Measurements from ENCODE around the gene TMEM14A.
A peak's percentile ranks its signal among the peaks of the same experiment; 100 is the strongest.
"Not testable (repeated sequence)": the region's sequence is repeated elsewhere in the genome, so short reads cannot be mapped to it uniquely, and the experiment has no call there.

TMEM14A gene

GRCh38 chr6:52670502-52671409 lies at the start of gene TMEM14A:
TMEM14A (plus strand) TSS chr6:52671113; CDS start chr6:52677103, 5,990 bp downstream.
- peak; percentile 96 for DNase-seq

- no peak for DNase-seq
Observed at GRCh38 chr6:52621631-52622030, 49.3 kb upstream of the TMEM14A start.

- DNase-seq: no peak
Observed at GRCh38 chr6:52622810-52623209, 48.1 kb upstream of the TMEM14A start.

GRCh38 chr6:52632011-52632410 lies 38.9 kb upstream of the TMEM14A start:
- DNase-seq: no peak

- DNase-seq: no peak
Observed at GRCh38 chr6:52634211-52634610, 36.7 kb upstream of the TMEM14A start.

GRCh38 chr6:52635049-52635577 lies 35.8 kb upstream of the TMEM14A start:
- DNase-seq: peak; percentile 38 to 44

GRCh38 chr6:52636830-52637229 lies 34.1 kb upstream of the TMEM14A start:
- DNase-seq: no peak

- no peak for DNase-seq
Observed at GRCh38 chr6:52639493-52639892, 31.4 kb upstream of the TMEM14A start.

GRCh38 chr6:52640170-52640569 lies 30.7 kb upstream of the TMEM14A start:
- no peak for DNase-seq

GRCh38 chr6:52640916-52641315 lies 30.0 kb upstream of the TMEM14A start:
- no peak for DNase-seq

GRCh38 chr6:52641388-52641787 lies 29.5 kb upstream of the TMEM14A start:
- no peak for DNase-seq

- DNase-seq: no peak
Observed at GRCh38 chr6:52641826-52642225, 29.1 kb upstream of the TMEM14A start.

GRCh38 chr6:52642368-52642767 lies 28.5 kb upstream of the TMEM14A start:
- no peak for DNase-seq

- DNase-seq: no peak
Observed at GRCh38 chr6:52643158-52643557, 27.8 kb upstream of the TMEM14A start.

- DNase-seq: no peak
Observed at GRCh38 chr6:52644253-52644652, 26.7 kb upstream of the TMEM14A start.

GRCh38 chr6:52645976-52646375 lies 24.9 kb upstream of the TMEM14A start:
- DNase-seq: no peak

- DNase-seq: no peak
Observed at GRCh38 chr6:52647199-52647598, 23.7 kb upstream of the TMEM14A start.

GRCh38 chr6:52649536-52650160 lies 21.3 kb upstream of the TMEM14A start:
- DNase-seq: no peak

- DNase-seq: no peak
Observed at GRCh38 chr6:52650941-52651340, 20.0 kb upstream of the TMEM14A start.

GRCh38 chr6:52653151-52653550 lies 17.8 kb upstream of the TMEM14A start:
- no peak for DNase-seq

- no peak for DNase-seq
Observed at GRCh38 chr6:52654007-52654406, 16.9 kb upstream of the TMEM14A start.

- no peak for DNase-seq
Observed at GRCh38 chr6:52654592-52654991, 16.3 kb upstream of the TMEM14A start.

- not testable (repeated sequence) for DNase-seq
Observed at GRCh38 chr6:52655941-52656340, 15.0 kb upstream of the TMEM14A start.

- DNase-seq: no peak
Observed at GRCh38 chr6:52657870-52658269, 13.0 kb upstream of the TMEM14A start.
